Subcutaneous adipose tissue (tissue), 4 donors: ENCODE measurements around the gene BPIFB1. TPM values are rescaled to one million over a fixed set of nuclear protein-coding genes. Genes with fewer than 3 reads are reported as not detected.

Experiments
- CTCF ChIP-seq: fragments of 450-650 bp; IDR thresholded peaks from one replicate; pipeline ENCODE4 v1.5.1; 2016; ENCODE audit warnings: low read depth, mild to moderate bottlenecking, control low read depth, antibody characterized with exemption, moderate library complexity
- total RNA-seq, 4 donors: library from RNA; depleted of rRNA; stranded (reverse); fragments of >200 nt; gene quantifications; one replicate each; pipeline ENCODE4 v1.1.0, GENCODE V29; 2016

BPIFB1 gene
- total RNA-seq, 4 donors from 2014 or later, result not detected

DNA sequence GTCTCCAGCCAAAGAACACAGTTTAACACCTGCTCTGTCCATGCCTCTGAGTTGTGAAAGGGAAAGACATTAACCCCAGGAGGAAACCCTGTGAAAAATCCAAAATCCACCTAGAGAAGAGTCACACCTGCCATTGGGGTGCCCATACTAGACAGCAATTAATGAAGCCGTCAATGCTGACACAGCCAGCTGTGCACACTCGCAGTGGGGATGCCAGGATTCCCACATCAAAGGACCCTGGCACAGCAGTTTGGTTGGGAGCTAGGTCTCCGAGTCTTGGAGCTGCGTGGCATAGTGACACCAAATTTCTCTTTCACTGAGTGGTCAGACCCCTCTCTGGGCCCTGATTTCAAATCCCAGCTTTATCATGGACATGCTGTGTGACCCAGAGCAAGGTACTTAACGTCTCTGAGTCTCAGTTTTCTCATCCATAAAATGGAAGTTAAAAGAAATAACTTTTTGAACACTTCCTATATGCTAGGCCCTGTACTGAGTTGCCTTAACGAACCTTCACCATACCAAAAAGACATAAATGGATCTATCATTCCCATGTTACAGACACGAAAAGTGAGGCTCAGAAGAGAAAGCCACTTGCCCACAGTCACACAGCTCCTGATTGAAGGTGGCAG lies 30.8 kb downstream of the BPIFB1 start:
- TF ChIP-seq CTCF, result no peak

DNA sequence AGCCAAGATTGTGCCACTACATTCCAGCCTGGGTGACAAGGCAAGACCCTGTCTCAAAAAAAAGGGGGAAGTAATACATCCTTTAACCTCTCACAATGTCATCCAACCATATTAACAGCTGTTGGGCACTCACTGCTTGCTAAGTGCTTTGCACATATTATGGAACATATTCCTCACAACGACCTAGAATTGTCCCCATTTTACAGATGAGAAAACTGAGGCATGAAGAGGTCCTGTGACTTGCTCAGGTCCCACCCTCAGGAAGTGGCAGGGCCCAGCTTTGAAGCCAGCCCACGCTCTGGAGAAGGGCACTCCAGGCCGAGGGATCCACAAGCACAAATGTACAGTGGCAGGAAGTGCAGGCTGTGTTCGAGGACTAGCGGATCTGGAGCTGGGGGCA lies 33.3 kb downstream of the BPIFB1 start:
- no peak for TF ChIP-seq CTCF

GRCh38 chr20:33316958-33317357 lies 33.9 kb downstream of the BPIFB1 start:
- TF ChIP-seq CTCF, result no peak

GRCh38 chr20:33317424-33318095 lies 34.5 kb downstream of the BPIFB1 start:
- no peak for TF ChIP-seq CTCF

GRCh38 chr20:33318096-33318429 lies 35.0 kb downstream of the BPIFB1 start:
- no peak for TF ChIP-seq CTCF

DNA sequence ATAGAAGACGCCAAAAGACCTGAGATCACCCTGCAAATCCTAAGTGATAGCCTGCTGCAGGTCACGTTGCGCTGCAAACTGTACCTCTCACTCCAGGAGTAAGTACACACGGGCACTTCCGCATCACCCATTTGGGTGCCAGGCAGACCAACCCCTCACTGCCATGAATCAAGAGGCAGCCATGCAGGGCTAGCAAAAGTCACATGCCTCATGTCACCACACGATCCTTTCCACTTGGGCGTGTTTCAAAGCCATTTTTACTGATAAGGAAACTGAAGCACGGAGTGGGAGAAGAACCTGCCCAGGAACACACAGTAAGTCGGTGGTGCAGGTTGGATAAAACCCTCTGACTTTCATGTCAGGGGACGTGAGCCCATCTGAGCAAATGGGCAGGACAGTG lies 37.0 kb downstream of the BPIFB1 start:
- TF ChIP-seq CTCF, result no peak

DNA sequence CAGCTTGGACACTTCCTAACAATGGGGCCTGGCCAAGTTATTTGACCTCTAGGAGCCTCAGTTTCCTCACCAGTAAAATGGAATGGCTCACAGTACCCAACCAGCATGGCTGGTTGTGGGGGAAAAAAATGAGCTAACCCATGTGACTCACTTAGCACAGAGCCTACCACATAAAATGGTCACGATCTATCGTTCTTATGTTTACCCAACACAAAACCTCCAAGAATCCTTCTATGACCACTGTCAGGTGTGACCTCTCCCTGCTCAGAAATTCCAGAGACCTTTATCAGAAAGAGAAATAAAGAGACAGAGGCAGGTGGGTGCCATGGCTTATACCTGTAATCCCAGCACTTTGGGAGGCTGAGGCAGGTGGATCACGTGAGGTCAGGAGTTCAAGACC lies 39.4 kb downstream of the BPIFB1 start:
- TF ChIP-seq CTCF, result no peak
